K562 (cell line): ENCODE measurements around the gene NEIL1.

ENCODE experiments used
- POLR2A ChIP-seq: fragments of 450-650 bp; conservative IDR thresholded peaks from 2 replicates; pipeline ENCODE4 v1.6.1; 2016
- SETDB1 ChIP-seq: IDR thresholded peaks from one replicate; pipeline ENCODE4 v1.6.1; 2012; ENCODE audit warnings: low read length, control low read depth, inconsistent platforms
- USF2 ChIP-seq: sonication (generic); formaldehyde crosslinking; IDR thresholded peaks from 2 replicates; pipeline ENCODE4 v1.5.0; 2020; ENCODE audit warnings: missing genetic modification reagents
- ZKSCAN8 ChIP-seq: fragments of 200-800 bp; sonication (Bioruptor generic); IDR thresholded peaks from 2 replicates; pipeline ENCODE4 v1.6.1; 2016; ENCODE audit warnings: missing genetic modification characterization, missing compliant biosample characterization
- ZNF444 ChIP-seq: fragments of 250-450 bp; sonication (Bioruptor Pico); IDR thresholded peaks from 2 replicates; pipeline ENCODE4 v1.4.0; 2020; ENCODE audit warnings: mild to moderate bottlenecking, moderate library complexity
- ZNF589 ChIP-seq: fragments of 200-800 bp; sonication (Bioruptor generic); IDR thresholded peaks from 2 replicates; pipeline ENCODE4 v1.6.1; 2016; ENCODE audit warnings: low read depth, missing genetic modification characterization, missing compliant biosample characterization
- TF ChIP-seq, protein P1 (sequence below): sonication (generic); formaldehyde crosslinking; IDR thresholded peaks from 2 replicates; pipeline ENCODE4 v1.9.0; 2022; ENCODE audit warnings: mild to moderate bottlenecking, missing genetic modification reagents

DNA sequence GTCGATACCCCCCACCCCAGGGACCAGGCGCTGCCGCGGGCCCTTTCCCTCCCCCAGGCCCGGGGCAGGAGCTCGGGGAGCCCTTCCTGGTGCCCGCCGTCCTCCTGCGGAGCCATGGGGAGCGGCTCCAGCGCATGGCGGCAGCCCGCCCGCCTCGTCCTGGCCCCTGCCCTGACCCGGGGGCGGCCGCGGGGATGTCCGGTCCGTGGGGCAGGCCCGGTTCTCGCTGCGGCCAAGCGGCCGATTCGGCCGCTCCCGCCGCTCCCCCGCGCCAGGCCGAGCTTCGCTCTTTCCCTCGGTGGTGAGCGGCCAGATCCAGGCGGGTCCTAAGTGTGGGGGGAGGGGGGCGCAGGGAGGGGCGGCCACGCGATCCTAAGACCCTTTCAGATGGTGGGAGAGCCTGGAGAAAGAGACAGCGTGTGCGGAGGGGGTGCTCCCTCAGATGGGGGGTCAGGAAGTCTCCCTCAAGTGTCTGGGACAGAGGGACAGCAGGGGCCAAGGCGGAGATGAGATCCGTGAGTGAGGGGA lies 1.3 kb downstream of the NEIL1 start:
- TF ChIP-seq USF2 (CRISPR knock-in tag) (no peak), SETDB1 (no peak), ZNF589 (CRISPR knock-in tag) (no peak), POLR2A (no peak), ZNF444 (CRISPR knock-in tag) (no peak), ZKSCAN8 (CRISPR knock-in tag) (no peak)
- TF ChIP-seq, protein P1, sequence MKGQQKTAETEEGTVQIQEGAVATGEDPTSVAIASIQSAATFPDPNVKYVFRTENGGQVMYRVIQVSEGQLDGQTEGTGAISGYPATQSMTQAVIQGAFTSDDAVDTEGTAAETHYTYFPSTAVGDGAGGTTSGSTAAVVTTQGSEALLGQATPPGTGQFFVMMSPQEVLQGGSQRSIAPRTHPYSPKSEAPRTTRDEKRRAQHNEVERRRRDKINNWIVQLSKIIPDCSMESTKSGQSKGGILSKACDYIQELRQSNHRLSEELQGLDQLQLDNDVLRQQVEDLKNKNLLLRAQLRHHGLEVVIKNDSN (CRISPR knock-in tag), result no peak
